ENCODE results near the gene CACTIN. TPM values are rescaled to one million over a fixed set of nuclear protein-coding genes. Genes with fewer than 3 reads are reported as not detected.
"Not testable (repeated sequence)": the region's sequence is repeated elsewhere in the genome, so short reads cannot be mapped to it uniquely, and the experiment has no call there.

CACTIN gene
- total and polyA plus RNA-seq, 7 experiments from 2014 or later = 9.5 to 46.7 (median 35.9) TPM

- H3K9me3 Mint-ChIP-seq; H3K9me3 ChIP-seq (ENCODE audit: control insufficient read depth in 2 of 3, low read length in 3 of 3); H3K4me3 Mint-ChIP-seq; H3K27ac Mint-ChIP-seq; H3K27me3 Mint-ChIP-seq; H3K36me3 ChIP-seq (ENCODE audit: control insufficient read depth in 2 of 3, insufficient read depth in 3 of 3, low read length in 3 of 3); H3K36me3 Mint-ChIP-seq; H3K27ac ChIP-seq (ENCODE audit: low read depth, low read length); ATAC-seq; DNase-seq; H3K27me3 ChIP-seq (ENCODE audit: control insufficient read depth in 2 of 2, insufficient read depth in 2 of 2, low read length in 2 of 2); H3K4me3 ChIP-seq (ENCODE audit: low read length): not testable (repeated sequence)
- intact Hi-C loops (cut with micrococcal nuclease) = loop anchor here in 1 of 2 donors (5.0 kb wide), 1 partner anchor 37 kb away; the partner anchor contains the start of gene TBXA2R
- peaks cover 12 to 13% of the 10 kb centered on the region in 2 donors for H3K4me1 ChIP-seq (ENCODE audit: control insufficient read depth in 2 of 2, insufficient read depth in 2 of 2, low read length in 2 of 2)
- CTCF ChIA-PET = interaction anchor here (0.6 to 0.7 kb wide), 2 partner anchors 15 to 311 kb away, joined by 3 to 4 read pairs; no protein-coding TSS in a partner anchor
- H3K4me1 Mint-ChIP-seq = peaks cover 7 to 25% (median 12%) of the 10 kb centered on the region in 7 donors
- POLR2A ChIA-PET = interaction anchor here (3.0 kb wide), 1 partner anchor 13 kb away, joined by 15 read pairs; the partner anchor contains the start of gene MFSD12
Measured at GRCh38 chr19:3570042-3570441, 56.5 kb downstream of the CACTIN start.

GRCh38 chr19:3565139-3565538, 61.5 kb downstream of the CACTIN start:
- ChIA-PET POLR2A (interaction anchor here (0.7 kb wide), 1 partner anchor 126 kb away, joined by 5 read pairs; no protein-coding TSS in a partner anchor), CTCF (interaction anchor here (1.2 kb wide), 1 partner anchor 20 kb away, joined by 3 read pairs; no protein-coding TSS in a partner anchor)
- Histone ChIP-seq H3K4me1 (ENCODE audit: control insufficient read depth in 2 of 2, insufficient read depth in 2 of 2, low read length in 2 of 2) (no peaks in the 10 kb centered on the region), H3K27me3 (ENCODE audit: control insufficient read depth in 2 of 2, insufficient read depth in 2 of 2, low read length in 2 of 2) (no peaks in the 10 kb centered on the region), H3K27ac (ENCODE audit: low read depth, low read length) (no peak overlapping the region), H3K4me3 (ENCODE audit: low read length) (no peak overlapping the region), H3K36me3 (ENCODE audit: control insufficient read depth in 2 of 3, insufficient read depth in 3 of 3, low read length in 3 of 3) (no peaks in the 10 kb centered on the region), H3K9me3 (ENCODE audit: control insufficient read depth in 2 of 3, low read length in 3 of 3) (no peaks in the 10 kb centered on the region)
- no peak overlapping the region for H3K27ac Mint-ChIP-seq
- H3K4me1 Mint-ChIP-seq = no peaks in the 10 kb centered on the region
- no peaks in the 10 kb centered on the region for H3K27me3 Mint-ChIP-seq
- H3K36me3 Mint-ChIP-seq = no peaks in the 10 kb centered on the region
- no peak overlapping the region for H3K4me3 Mint-ChIP-seq
- DNase-seq = no peak
- no peaks in the 10 kb centered on the region for H3K9me3 Mint-ChIP-seq
- no peak for ATAC-seq
- intact Hi-C loops (cut with micrococcal nuclease) = no loop called here

GRCh38 chr19:3563709-3564524, 62.7 kb downstream of the CACTIN start:
- intact Hi-C loops (cut with micrococcal nuclease) = no loop called here
- H3K4me1 Mint-ChIP-seq = peaks cover 0 to 1% (median 0%) of the 10 kb centered on the region in 7 donors
- no peaks in the 10 kb centered on the region for H3K36me3 Mint-ChIP-seq
- no peak for DNase-seq
- POLR2A ChIA-PET = interaction anchor here (1.3 kb wide), 1 partner anchor 9 kb away, joined by 3 read pairs; no protein-coding TSS in a partner anchor
- CTCF ChIA-PET = interaction anchor here (0.6 to 1.0 kb wide), 2 partner anchors 19 to 383 kb away, joined by 4 to 6 read pairs; no protein-coding TSS in a partner anchor
- H3K9me3 Mint-ChIP-seq = no peaks in the 10 kb centered on the region
- no peak overlapping the region for H3K27ac Mint-ChIP-seq
- no peak for ATAC-seq
- no peaks in the 10 kb centered on the region for H3K27me3 Mint-ChIP-seq
- H3K27ac ChIP-seq (ENCODE audit: low read depth, low read length) = no peak overlapping the region
- no peaks in the 10 kb centered on the region for H3K36me3 ChIP-seq (ENCODE audit: control insufficient read depth in 2 of 3, insufficient read depth in 3 of 3, low read length in 3 of 3)
- no peaks in the 10 kb centered on the region for H3K4me1 ChIP-seq (ENCODE audit: control insufficient read depth in 2 of 2, insufficient read depth in 2 of 2, low read length in 2 of 2)
- H3K4me3 ChIP-seq (ENCODE audit: low read length) = no peak overlapping the region
- H3K27me3 ChIP-seq (ENCODE audit: control insufficient read depth in 2 of 2, insufficient read depth in 2 of 2, low read length in 2 of 2) = no peaks in the 10 kb centered on the region
- H3K4me3 Mint-ChIP-seq = no peak overlapping the region
- no peaks in the 10 kb centered on the region for H3K9me3 ChIP-seq (ENCODE audit: control insufficient read depth in 2 of 3, low read length in 3 of 3)

Other genes starting within 250 kb of the CACTIN start
- 1 to 10 TPM in 1 of 5 experiments, under 1 TPM in 1, not detected in 3; 0.82 to 1.8 TPM for gene SMIM24, start 146.3 kb downstream of the CACTIN start, total RNA-seq
- gene SMIM24, start 146.3 kb downstream of the CACTIN start, polyA plus RNA-seq = not detected
- gene SMIM44, start 143.3 kb downstream of the CACTIN start, total RNA-seq = not detected
- gene SMIM44, start 143.3 kb downstream of the CACTIN start, polyA plus RNA-seq = not detected
- gene DOHH, start 126.1 kb downstream of the CACTIN start, total RNA-seq = 10 to 100 TPM in 1 of 5 experiments, 1 to 10 TPM in 4; 4.4 to 16.4 (median 8.0) TPM
- gene DOHH, start 126.1 kb downstream of the CACTIN start, polyA plus RNA-seq = 10 to 100 TPM in 1 of 2 donors, 1 to 10 TPM in 1; 4.6 to 15.0 TPM
- gene FZR1, start 120.5 kb downstream of the CACTIN start, total RNA-seq = 10 to 100 TPM; 60.7 to 90.7 (median 71.3) TPM
- gene FZR1, start 120.5 kb downstream of the CACTIN start, polyA plus RNA-seq = 10 to 100 TPM in 1 of 2 donors, 1 to 10 TPM in 1; 7.8 to 15.1 TPM
- 10 to 100 TPM in 3 of 5 experiments, 1 to 10 TPM in 2; 5.6 to 11.5 (median 10.6) TPM for gene TEKTIP1, start 87.6 kb downstream of the CACTIN start, total RNA-seq
- gene TEKTIP1, start 87.6 kb downstream of the CACTIN start, polyA plus RNA-seq = not detected
- 100 to 1,000 TPM in 3 of 5 experiments, 10 to 100 TPM in 2; 95.2 to 153 (median 101) TPM for gene MFSD12, start 69.2 kb downstream of the CACTIN start, total RNA-seq
- gene MFSD12, start 69.2 kb downstream of the CACTIN start, polyA plus RNA-seq = 10 to 100 TPM; 41.2 to 74.0 TPM
- 10 to 100 TPM; 37.9 to 63.7 (median 53.0) TPM for gene HMG20B, start 53.8 kb downstream of the CACTIN start, total RNA-seq
- 10 to 100 TPM; 50.6 to 65.6 TPM for gene HMG20B, start 53.8 kb downstream of the CACTIN start, polyA plus RNA-seq
- 1 to 10 TPM in 4 of 5 experiments, under 1 TPM in 1; 0.85 to 3.3 (median 2.9) TPM for gene GIPC3, start 41.3 kb downstream of the CACTIN start, total RNA-seq
- 1 to 10 TPM; 1.3 to 1.5 TPM for gene GIPC3, start 41.3 kb downstream of the CACTIN start, polyA plus RNA-seq
- gene TBXA2R, start 19.9 kb downstream of the CACTIN start, total RNA-seq = 1 to 10 TPM in 4 of 5 experiments, under 1 TPM in 1; 0.73 to 5.9 (median 4.1) TPM
- 1 to 10 TPM; 6.4 to 9.0 TPM for gene TBXA2R, start 19.9 kb downstream of the CACTIN start, polyA plus RNA-seq
- 10 to 100 TPM; 21.5 to 32.4 (median 30.7) TPM for gene PIP5K1C, start 73.7 kb upstream of the CACTIN start, total RNA-seq
- gene PIP5K1C, start 73.7 kb upstream of the CACTIN start, polyA plus RNA-seq = 10 to 100 TPM in 1 of 2 donors, 1 to 10 TPM in 1; 6.8 to 17.8 TPM
- gene TJP3, start 81.6 kb upstream of the CACTIN start, total RNA-seq = 10 to 100 TPM in 4 of 5 experiments, 1 to 10 TPM in 1; 1.2 to 20.1 (median 16.8) TPM
- 10 to 100 TPM; 14.0 to 16.1 TPM for gene TJP3, start 81.6 kb upstream of the CACTIN start, polyA plus RNA-seq
- 10 to 100 TPM; 55.1 to 77.3 (median 67.1) TPM for gene APBA3, start 134.9 kb upstream of the CACTIN start, total RNA-seq
- gene APBA3, start 134.9 kb upstream of the CACTIN start, polyA plus RNA-seq = 10 to 100 TPM; 30.7 to 33.6 TPM
- gene MRPL54, start 135.9 kb upstream of the CACTIN start, total RNA-seq = 10 to 100 TPM; 34.0 to 95.2 (median 58.8) TPM
- gene MRPL54, start 135.9 kb upstream of the CACTIN start, polyA plus RNA-seq = 100 to 1,000 TPM; 143 to 154 TPM
- gene RAX2, start 145.4 kb upstream of the CACTIN start, total RNA-seq = not detected
- not detected for gene RAX2, start 145.4 kb upstream of the CACTIN start, polyA plus RNA-seq
- 10 to 100 TPM in 3 of 5 experiments, 1 to 10 TPM in 2; 1.6 to 32.6 (median 14.3) TPM for gene MATK, start 159.6 kb upstream of the CACTIN start, total RNA-seq
- gene MATK, start 159.6 kb upstream of the CACTIN start, polyA plus RNA-seq = 10 to 100 TPM in 1 of 2 donors, 1 to 10 TPM in 1; 8.4 to 13.0 TPM
- 1 to 10 TPM in 4 of 5 experiments, under 1 TPM in 1; 0.22 to 3.8 (median 1.4) TPM for gene ZFR2, start 242.2 kb upstream of the CACTIN start, total RNA-seq
- 1 to 10 TPM; 3.4 to 5.5 TPM for gene ZFR2, start 242.2 kb upstream of the CACTIN start, polyA plus RNA-seq

Measured in naive thymus-derived CD4-positive, alpha-beta T cell (primary cell).